Cardiac muscle cell (in vitro differentiated cells and primary cell): ENCODE results near the gene PLEKHD1. TPM values are rescaled to one million over a fixed set of nuclear protein-coding genes. Genes with fewer than 3 reads are reported as not detected.

ENCODE experiments used
- DNase-seq, 2 donors: peaks; one replicate each; pipeline versions ENCODE4 v3.0.0 to v3.0.0-alpha.2; 2010 to 2017; ENCODE audit warnings: low read depth in 1 of 2, low spot score in 1 of 2
- H3K27ac ChIP-seq: fragments of 200-600 bp; sonication (generic); 2 replicates; pipeline ENCODE4 v1.5.1; 2016
- H3K27me3 ChIP-seq: fragments of 200-600 bp; sonication (generic); 2 replicates; pipeline ENCODE4 v1.6.0; 2016; ENCODE audit warnings: control low read depth
- H3K36me3 ChIP-seq: fragments of 200-600 bp; sonication (generic); 2 replicates; pipeline ENCODE4 v1.5.1; 2016; ENCODE audit warnings: control low read depth
- H3K4me1 ChIP-seq: fragments of 200-600 bp; sonication (generic); 2 replicates; pipeline ENCODE4 v1.8.1; 2017; ENCODE audit warnings: low read depth, mild to moderate bottlenecking, mixed run types
- H3K4me3 ChIP-seq: fragments of 200-600 bp; sonication (generic); 2 replicates; pipeline ENCODE4 v1.5.1; 2016; ENCODE audit warnings: mild to moderate bottlenecking
- H3K9me3 ChIP-seq: fragments of 200-600 bp; sonication (generic); 2 replicates; pipeline ENCODE4 v1.5.1; 2017; ENCODE audit warnings: low read depth, mild to moderate bottlenecking, control low read depth
- CTCF ChIP-seq: IDR thresholded peaks from 2 replicates; pipeline ENCODE4 v1.5.1; 2012; ENCODE audit warnings: low read depth, mild to moderate bottlenecking, low read length
- polyA plus RNA-seq: library from polyadenylated mRNA; unstranded; fragments of >200 nt; fragmentation: Nextera tagmentation; extraction: Ambion mirVana; gene quantifications from 2 replicates; pipeline ENCODE4 v1.2.1, GENCODE V29; 2016
- total RNA-seq: library from RNA; depleted of rRNA; stranded (reverse); fragments of >200 nt; gene quantifications from 2 replicates; pipeline ENCODE4 v1.2.3, GENCODE V29; 2016

PLEKHD1 gene
- total and polyA plus RNA-seq, 2 experiments from 2014 or later, result 0.12 to 0.37 TPM

- H3K27me3 ChIP-seq, result peaks cover 99% of the 10 kb centered on the region
- peak overlapping the region; percentile 32 for H3K4me3 ChIP-seq
- no peak overlapping the region for H3K27ac ChIP-seq
- no peaks in the 10 kb centered on the region for H3K9me3 ChIP-seq
- no peak for TF ChIP-seq CTCF
- peak; percentile 26 to 53 for DNase-seq
- no peaks in the 10 kb centered on the region for H3K36me3 ChIP-seq
- peaks cover 4% of the 10 kb centered on the region for H3K4me1 ChIP-seq
These were observed 624 bp upstream of the PLEKHD1 start for GRCh38 chr14:69483765-69484443.

- no peaks in the 10 kb centered on the region for H3K36me3 ChIP-seq
- no peak for DNase-seq
- H3K9me3 ChIP-seq, result no peaks in the 10 kb centered on the region
- TF ChIP-seq CTCF, result no peak
- no peak overlapping the region for H3K4me3 ChIP-seq
- peaks cover 88% of the 10 kb centered on the region for H3K27me3 ChIP-seq
- no peak overlapping the region for H3K27ac ChIP-seq
- H3K4me1 ChIP-seq, result peaks cover 4% of the 10 kb centered on the region
These were observed 760 bp downstream of the PLEKHD1 start for GRCh38 chr14:69485315-69485660.

DNA sequence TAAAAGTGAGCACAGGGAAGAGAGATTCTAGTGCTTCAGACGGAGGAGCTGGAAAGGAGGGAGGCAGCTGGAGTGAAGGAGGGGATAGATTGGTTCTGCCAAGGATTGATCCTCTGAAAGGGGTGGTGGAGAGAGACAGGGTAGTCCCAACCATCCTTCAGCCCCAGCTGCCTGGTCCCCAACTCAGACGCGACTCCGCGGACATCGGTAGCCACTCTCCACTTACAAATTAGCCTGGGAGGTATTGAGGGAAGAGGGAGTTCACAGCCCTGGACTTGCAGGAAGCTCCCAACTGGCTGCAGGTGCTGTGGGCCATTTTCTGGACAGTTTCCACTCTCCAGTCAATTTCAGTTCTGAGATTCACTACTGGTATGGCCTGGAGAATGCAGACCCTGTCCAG, 1.2 kb downstream of the PLEKHD1 start:
- Histone ChIP-seq H3K27me3 (peaks cover 84% of the 10 kb centered on the region), H3K4me1 (peaks cover 4% of the 10 kb centered on the region), H3K27ac (no peak overlapping the region), H3K36me3 (no peaks in the 10 kb centered on the region), H3K4me3 (no peak overlapping the region), H3K9me3 (no peaks in the 10 kb centered on the region)
- no peak for TF ChIP-seq CTCF
- no peak for DNase-seq

DNA sequence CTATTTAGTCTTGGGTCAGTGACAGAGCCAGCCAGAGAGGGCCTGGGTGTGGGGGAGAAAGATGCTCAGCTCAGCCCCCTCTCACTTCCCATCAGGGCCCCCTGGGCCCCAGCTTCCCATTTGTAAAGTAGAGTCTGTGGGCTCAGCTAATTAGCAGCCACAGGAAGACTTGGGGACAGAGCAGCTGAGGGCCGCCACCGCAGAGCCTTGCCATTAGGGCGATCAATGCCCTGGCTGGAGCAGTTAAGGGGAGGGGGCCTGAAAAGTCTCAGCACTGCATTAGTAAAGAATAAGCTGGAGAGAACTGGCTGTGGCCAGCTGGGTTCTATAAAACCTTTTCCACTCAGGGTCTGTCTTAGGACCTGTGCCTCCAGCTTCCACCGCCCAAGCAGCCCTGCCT, 2.7 kb downstream of the PLEKHD1 start:
- Histone ChIP-seq H3K4me3 (no peak overlapping the region), H3K9me3 (no peaks in the 10 kb centered on the region), H3K27ac (no peak overlapping the region), H3K27me3 (peaks cover 74% of the 10 kb centered on the region), H3K4me1 (peaks cover 4% of the 10 kb centered on the region), H3K36me3 (no peaks in the 10 kb centered on the region)
- TF ChIP-seq CTCF, result no peak
- DNase-seq, result no peak

DNA sequence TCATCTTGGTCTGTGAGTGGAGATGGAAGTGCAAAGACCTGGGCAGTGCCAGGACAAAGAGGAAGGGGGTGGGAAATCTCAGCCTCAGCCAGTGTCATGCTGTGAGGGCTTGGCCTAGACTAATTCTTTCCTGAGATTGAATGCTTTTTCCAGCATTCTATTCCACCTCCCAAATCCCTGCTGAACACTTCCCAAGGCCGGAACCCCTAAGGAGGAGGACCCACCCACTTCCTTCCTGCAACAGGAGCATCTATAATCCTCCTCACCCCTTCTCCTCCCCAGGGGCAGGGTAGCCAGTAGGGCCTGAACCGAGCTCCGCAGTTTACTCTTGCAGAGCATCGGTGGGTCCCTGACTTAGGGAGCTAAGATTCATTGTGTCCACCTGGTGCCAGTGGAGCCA, 3.2 kb downstream of the PLEKHD1 start:
- Histone ChIP-seq H3K9me3 (no peaks in the 10 kb centered on the region), H3K27ac (no peak overlapping the region), H3K27me3 (peaks cover 68% of the 10 kb centered on the region), H3K36me3 (no peaks in the 10 kb centered on the region), H3K4me1 (peaks cover 4% of the 10 kb centered on the region), H3K4me3 (no peak overlapping the region)
- no peak for TF ChIP-seq CTCF
- DNase-seq, result no peak
